ENCODE data around the gene KRT222. TPM values are rescaled to one million over a fixed set of nuclear protein-coding genes. Genes with fewer than 3 reads are reported as not detected.

Gene KRT222
- total and polyA plus RNA-seq, 4 experiments from 2014 or later: not detected

DNA sequence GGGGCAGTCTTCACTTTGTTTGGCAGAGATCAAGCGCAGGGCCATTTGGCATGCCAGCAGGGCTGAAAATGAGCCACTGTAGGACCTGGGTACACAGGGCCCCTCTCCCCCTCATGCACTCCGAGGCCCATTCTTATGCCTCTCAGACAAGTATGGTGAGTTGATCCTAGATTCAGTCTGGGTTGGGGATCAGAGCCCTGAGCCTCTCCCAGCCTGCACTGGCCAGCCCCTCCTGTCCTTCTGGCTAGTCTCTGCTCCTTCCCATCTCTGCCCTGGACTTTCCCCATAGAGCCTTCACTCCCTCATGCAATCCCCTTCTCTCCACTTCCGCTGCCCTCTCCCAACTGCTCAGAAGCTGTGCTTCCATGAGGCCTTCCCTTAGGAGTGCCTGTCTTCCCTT, 48.4 kb downstream of the KRT222 start:
- no peak for DNase-seq
- Histone ChIP-seq H3K27me3 (ENCODE audit: insufficient read depth, low read length) (no peaks in the 10 kb centered on the region), H3K4me3 (ENCODE audit: low read length in 2 of 2) (no peak overlapping the region), H3K36me3 (ENCODE audit: insufficient read depth, low read length) (no peaks in the 10 kb centered on the region), H3K9me3 (ENCODE audit: control insufficient read depth in 1 of 2, low read length in 2 of 2) (no peaks in the 10 kb centered on the region), H3K27ac (ENCODE audit: low read depth, low read length) (peak overlapping the region; percentile 66), H3K4me1 (ENCODE audit: insufficient read depth, low read length) (peaks cover 67% of the 10 kb centered on the region)
- Mint-ChIP-seq H3K4me3 (peak overlapping the region in 2 of 8 donors; percentile 39 to 61), H3K36me3 (no peaks in the 10 kb centered on the region), H3K9me3 (peaks cover 0 to 2% (median 0%) of the 10 kb centered on the region in 8 donors), H3K4me1 (peaks cover 38 to 77% (median 58%) of the 10 kb centered on the region in 4 donors), H3K27me3 (no peaks in the 10 kb centered on the region), H3K27ac (peak overlapping the region; percentile 43 to 96 (median 86))
- ChIA-PET POLR2A (ENCODE audit: partially characterized antibody) (interaction anchor here (1.8 to 22.3 kb wide), 5 partner anchors 11 to 83 kb away, joined by 5 to 1226 read pairs (median 38); partner anchors contain the start of gene CCR7), CTCF (ENCODE audit: partially characterized antibody) (interaction anchor here (0.6 to 16.9 kb wide), 9 partner anchors 8 to 254 kb away, joined by 3 to 435 read pairs (median 7); partner anchors contain the start of gene CCR7)
- intact Hi-C loops (cut with micrococcal nuclease): no loop called here

DNA sequence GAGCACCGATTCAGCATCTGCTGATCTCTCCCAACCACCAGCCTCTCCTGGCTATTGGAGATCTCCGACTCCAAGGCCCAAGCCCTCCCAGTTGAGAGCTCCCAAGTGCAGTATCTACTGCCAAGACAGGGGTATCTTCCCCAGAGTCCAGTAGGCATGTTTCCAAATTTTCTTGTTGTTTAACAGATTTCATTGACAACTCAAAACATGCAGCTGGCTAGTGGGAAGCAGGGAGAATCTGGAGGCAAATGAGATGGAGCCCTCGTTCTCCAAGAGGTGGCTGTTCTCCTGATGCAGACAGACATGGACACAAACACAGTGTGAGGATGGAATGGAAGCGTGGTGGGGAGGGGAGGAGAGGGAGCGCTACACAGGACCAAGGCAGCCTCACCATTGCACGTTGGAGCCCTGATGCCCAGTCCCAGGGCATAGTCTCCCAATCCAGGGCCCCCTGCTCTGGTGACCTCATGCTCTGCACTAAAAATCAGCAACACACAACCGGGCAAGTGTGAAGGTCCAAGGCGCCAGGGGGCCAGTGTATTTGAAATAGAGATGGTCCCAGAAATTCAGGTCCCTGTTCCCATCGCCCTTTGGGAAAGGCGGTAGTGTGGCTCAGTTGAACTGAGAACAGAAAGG, 49.0 kb downstream of the KRT222 start:
- ChIA-PET POLR2A (ENCODE audit: partially characterized antibody) (interaction anchor here (1.0 to 22.3 kb wide), 13 partner anchors 9 to 199 kb away, joined by 4 to 1226 read pairs (median 23); partner anchors contain the start of genes CCR7 and SMARCE1), CTCF (ENCODE audit: partially characterized antibody) (interaction anchor here (0.8 to 16.9 kb wide), 21 partner anchors 9 to 264 kb away, joined by 3 to 435 read pairs (median 8); partner anchors contain the start of gene CCR7)
- peaks cover 43 to 77% (median 64%) of the 10 kb centered on the region in 4 donors for H3K4me1 Mint-ChIP-seq
- Histone ChIP-seq H3K27me3 (ENCODE audit: insufficient read depth, low read length) (no peaks in the 10 kb centered on the region), H3K27ac (ENCODE audit: low read depth, low read length) (peak overlapping the region; percentile 66), H3K9me3 (ENCODE audit: control insufficient read depth in 1 of 2, low read length in 2 of 2) (no peaks in the 10 kb centered on the region), H3K4me1 (ENCODE audit: insufficient read depth, low read length) (peaks cover 73% of the 10 kb centered on the region), H3K36me3 (ENCODE audit: insufficient read depth, low read length) (no peaks in the 10 kb centered on the region), H3K4me3 (ENCODE audit: low read length in 2 of 2) (no peak overlapping the region)
- intact Hi-C loops (cut with micrococcal nuclease): loop anchor here (1.0 kb wide), 2 partner anchors 51 to 55 kb away; partner anchors contain the start of gene CCR7
- no peaks in the 10 kb centered on the region for H3K27me3 Mint-ChIP-seq
- H3K27ac Mint-ChIP-seq: peak overlapping the region; percentile 84 to 97 (median 96)
- no peak for DNase-seq
- H3K4me3 Mint-ChIP-seq: peak overlapping the region in 2 of 8 donors; percentile 63 to 76
- H3K36me3 Mint-ChIP-seq: no peaks in the 10 kb centered on the region
- H3K9me3 Mint-ChIP-seq: peaks cover 0 to 2% (median 0%) of the 10 kb centered on the region in 8 donors

DNA sequence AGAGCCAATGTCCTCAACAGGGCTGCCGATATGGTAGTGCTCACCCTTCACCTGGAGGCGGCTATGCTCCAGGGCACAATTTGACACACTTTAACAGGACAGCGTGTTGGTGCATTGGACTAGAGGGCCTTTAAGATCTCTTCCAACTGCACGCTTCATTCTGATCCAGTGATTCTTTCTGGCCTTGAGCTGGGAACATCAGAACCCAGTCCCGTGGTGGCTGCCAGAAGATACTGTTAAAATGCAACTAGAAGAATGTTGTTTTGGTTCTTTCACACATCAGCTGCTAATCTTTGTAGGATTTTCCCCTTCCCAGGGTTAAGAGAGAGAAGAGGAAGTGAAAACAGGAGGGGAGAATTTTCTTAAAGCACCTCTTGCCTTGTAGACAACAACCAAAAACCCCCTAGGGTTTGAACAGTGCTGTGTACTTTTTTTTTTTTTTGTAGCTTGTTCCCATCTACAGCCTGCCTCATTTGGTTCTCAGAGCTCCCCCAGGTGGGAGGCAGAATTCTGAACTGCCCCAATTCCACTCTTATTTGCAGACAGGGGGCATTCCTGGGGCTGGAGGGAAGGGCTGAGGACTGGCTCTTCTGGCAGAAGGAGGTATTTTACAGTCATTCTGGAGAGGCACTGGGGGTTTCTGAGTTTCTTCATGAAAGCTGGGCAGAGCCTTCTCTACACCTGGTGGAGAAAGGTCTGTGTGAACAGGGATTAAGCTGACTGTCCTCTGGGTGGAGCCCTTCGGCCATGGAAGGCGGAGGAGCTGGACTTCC, 49.7 kb downstream of the KRT222 start:
- no peaks in the 10 kb centered on the region for H3K9me3 ChIP-seq (ENCODE audit: control insufficient read depth in 1 of 2, low read length in 2 of 2)
- CTCF ChIA-PET (ENCODE audit: partially characterized antibody): interaction anchor here (0.6 to 16.9 kb wide), 25 partner anchors 10 to 298 kb away, joined by 3 to 435 read pairs (median 5); partner anchors contain the start of gene CCR7
- Mint-ChIP-seq H3K27me3 (no peaks in the 10 kb centered on the region), H3K4me3 (peak overlapping the region; percentile 41 to 83 (median 70)), H3K36me3 (no peaks in the 10 kb centered on the region), H3K9me3 (peaks cover 0 to 2% (median 0%) of the 10 kb centered on the region in 8 donors), H3K4me1 (peaks cover 46 to 76% (median 66%) of the 10 kb centered on the region in 4 donors), H3K27ac (peak overlapping the region; percentile 86 to 97 (median 96))
- peaks cover 76% of the 10 kb centered on the region for H3K4me1 ChIP-seq (ENCODE audit: insufficient read depth, low read length)
- peak in 4 of 5 donors; percentile 53 to 70 (median 56) for DNase-seq
- no peak overlapping the region for H3K4me3 ChIP-seq (ENCODE audit: low read length in 2 of 2)
- H3K36me3 ChIP-seq (ENCODE audit: insufficient read depth, low read length): no peaks in the 10 kb centered on the region
- H3K27ac ChIP-seq (ENCODE audit: low read depth, low read length): peak overlapping the region; percentile 66
- intact Hi-C loops (cut with micrococcal nuclease): loop anchor here (1.0 kb wide), 2 partner anchors 50 to 54 kb away; partner anchors contain the start of gene CCR7
- POLR2A ChIA-PET (ENCODE audit: partially characterized antibody): interaction anchor here (0.6 to 22.3 kb wide), 16 partner anchors 10 to 198 kb away, joined by 3 to 1226 read pairs (median 14); partner anchors contain the start of genes CCR7 and SMARCE1
- no peaks in the 10 kb centered on the region for H3K27me3 ChIP-seq (ENCODE audit: insufficient read depth, low read length)

DNA sequence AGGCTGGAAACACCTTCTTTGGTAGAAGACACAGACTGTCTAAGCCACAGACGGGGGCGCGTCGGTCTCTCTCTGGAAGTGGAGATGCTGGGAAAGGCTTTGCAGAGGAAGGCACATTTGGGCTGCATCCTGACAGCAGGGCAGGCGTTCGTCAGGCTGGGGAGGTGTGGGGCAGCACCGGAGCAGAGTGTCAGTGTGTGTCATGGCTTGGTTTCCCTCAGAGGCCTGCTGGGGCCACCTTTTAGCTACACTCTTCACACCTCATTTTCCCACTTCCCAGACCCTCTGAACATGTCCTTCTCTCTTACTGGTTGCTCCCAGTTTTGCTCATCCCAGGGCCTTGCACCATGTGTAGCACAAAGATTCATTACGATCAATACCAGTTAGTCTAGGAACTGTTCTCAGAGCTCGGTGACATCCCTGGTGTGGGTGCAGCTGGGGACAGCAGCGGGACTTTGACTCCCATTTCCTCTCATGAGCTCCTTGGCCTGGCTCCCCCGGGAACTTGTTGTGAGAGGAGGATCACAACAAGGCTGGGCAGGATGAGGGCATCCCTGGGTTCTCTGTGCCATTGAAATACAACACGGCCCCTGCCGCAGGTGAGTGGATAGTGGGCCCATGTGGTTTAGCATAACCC, 50.4 kb downstream of the KRT222 start:
- peak overlapping the region; percentile 66 for H3K27ac ChIP-seq (ENCODE audit: low read depth, low read length)
- CTCF ChIA-PET (ENCODE audit: partially characterized antibody): interaction anchor here (0.6 to 16.9 kb wide), 23 partner anchors 10 to 297 kb away, joined by 3 to 435 read pairs (median 6); partner anchors contain the start of gene CCR7
- H3K9me3 ChIP-seq (ENCODE audit: control insufficient read depth in 1 of 2, low read length in 2 of 2): no peaks in the 10 kb centered on the region
- peaks cover 44 to 76% (median 66%) of the 10 kb centered on the region in 4 donors for H3K4me1 Mint-ChIP-seq
- peaks cover 0 to 1% (median 0%) of the 10 kb centered on the region in 8 donors for H3K9me3 Mint-ChIP-seq
- POLR2A ChIA-PET (ENCODE audit: partially characterized antibody): interaction anchor here (0.6 to 22.3 kb wide), 16 partner anchors 9 to 198 kb away, joined by 3 to 1226 read pairs (median 20); partner anchors contain the start of genes CCR7 and SMARCE1
- H3K27ac Mint-ChIP-seq: peak overlapping the region; percentile 86 to 97 (median 96)
- peak overlapping the region in 7 of 8 donors; percentile 31 to 83 (median 72) for H3K4me3 Mint-ChIP-seq
- H3K36me3 ChIP-seq (ENCODE audit: insufficient read depth, low read length): no peaks in the 10 kb centered on the region
- H3K4me3 ChIP-seq (ENCODE audit: low read length in 2 of 2): no peak overlapping the region
- intact Hi-C loops (cut with micrococcal nuclease): loop anchor here (1.0 to 5.0 kb wide), 3 partner anchors 49 to 292 kb away; partner anchors contain the start of gene CCR7
- no peak for DNase-seq
- H3K36me3 Mint-ChIP-seq: no peaks in the 10 kb centered on the region
- H3K27me3 ChIP-seq (ENCODE audit: insufficient read depth, low read length): no peaks in the 10 kb centered on the region
- H3K27me3 Mint-ChIP-seq: no peaks in the 10 kb centered on the region
- H3K4me1 ChIP-seq (ENCODE audit: insufficient read depth, low read length): peaks cover 77% of the 10 kb centered on the region

DNA sequence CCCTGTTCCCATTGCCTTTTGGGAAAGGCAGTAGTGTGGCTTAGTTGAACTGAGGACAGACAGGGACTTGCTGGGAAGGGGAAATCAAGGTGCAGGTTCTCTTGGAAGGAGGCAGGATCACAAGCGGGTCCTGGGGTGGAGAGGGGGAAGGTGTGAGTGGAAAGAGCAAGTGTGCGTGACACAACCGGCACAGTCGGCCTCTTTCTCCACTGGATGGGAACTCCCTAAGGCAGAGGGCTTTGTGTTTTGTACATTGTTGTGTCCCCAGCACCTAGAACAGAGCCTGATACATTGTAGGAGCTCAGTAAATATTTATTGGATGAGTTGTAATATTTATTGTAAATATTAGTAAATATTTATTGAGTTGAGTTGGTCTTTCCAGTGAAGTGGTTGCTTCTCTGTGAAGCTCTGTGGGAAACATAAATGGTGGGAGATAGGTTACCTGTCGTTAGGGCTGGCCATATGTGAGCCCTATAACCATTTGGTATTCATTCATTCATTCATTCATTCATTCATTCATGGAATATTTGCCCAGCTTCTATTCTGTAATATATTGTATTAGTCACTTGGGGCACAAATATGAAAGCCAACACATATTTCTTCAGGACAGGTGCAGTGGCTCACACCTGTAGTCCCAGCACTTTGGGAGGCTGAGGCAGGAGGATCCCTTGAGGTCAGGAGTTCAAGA, 51.4 kb downstream of the KRT222 start:
- Histone ChIP-seq H3K36me3 (ENCODE audit: insufficient read depth, low read length) (no peaks in the 10 kb centered on the region), H3K4me1 (ENCODE audit: insufficient read depth, low read length) (peaks cover 78% of the 10 kb centered on the region), H3K4me3 (ENCODE audit: low read length in 2 of 2) (peak overlapping the region; percentile 79 to 82), H3K27ac (ENCODE audit: low read depth, low read length) (peak overlapping the region; percentile 96), H3K9me3 (ENCODE audit: control insufficient read depth in 1 of 2, low read length in 2 of 2) (no peaks in the 10 kb centered on the region), H3K27me3 (ENCODE audit: insufficient read depth, low read length) (no peaks in the 10 kb centered on the region)
- H3K4me1 Mint-ChIP-seq: peaks cover 51 to 81% (median 70%) of the 10 kb centered on the region in 4 donors
- intact Hi-C loops (cut with micrococcal nuclease): loop anchor here (2.0 to 5.0 kb wide), 2 partner anchors 15 to 291 kb away; no protein-coding TSS in a partner anchor
- CTCF ChIA-PET (ENCODE audit: partially characterized antibody): interaction anchor here (1.1 to 16.9 kb wide), 10 partner anchors 8 to 1054 kb away, joined by 3 to 435 read pairs (median 5); partner anchors contain the start of gene CCR7
- peak overlapping the region; percentile 94 to 100 (median 100) for H3K27ac Mint-ChIP-seq
- H3K36me3 Mint-ChIP-seq: no peaks in the 10 kb centered on the region
- peak overlapping the region; percentile 80 to 91 (median 88) for H3K4me3 Mint-ChIP-seq
- POLR2A ChIA-PET (ENCODE audit: partially characterized antibody): interaction anchor here (1.0 to 22.3 kb wide), 16 partner anchors 8 to 1076 kb away, joined by 3 to 1226 read pairs (median 20); partner anchors contain the start of genes CCR7 and SMARCE1
- H3K9me3 Mint-ChIP-seq: peaks cover 0 to 1% (median 0%) of the 10 kb centered on the region in 8 donors
- peak in 1 of 5 donors; percentile 45 for DNase-seq
- H3K27me3 Mint-ChIP-seq: no peaks in the 10 kb centered on the region

Data from CD4-positive, alpha-beta memory T cell (primary cell).